SH-SY5Y (cell line): ENCODE results near the gene ABCG4.

ENCODE experiments used
- GATA2 ChIP-seq: IDR thresholded peaks from 2 replicates; pipeline ENCODE4 v1.6.1; 2011; ENCODE audit warnings: mild to moderate bottlenecking, low read depth, low read length
- GATA3 ChIP-seq: IDR thresholded peaks from 2 replicates; pipeline ENCODE4 v1.6.1; 2011; ENCODE audit warnings: low read depth, mild to moderate bottlenecking, low read length, moderate library complexity

- TF ChIP-seq GATA3 (no peak), GATA2 (no peak)
Observed at GRCh38 chr11:119167933-119168332, 19.1 kb downstream of the ABCG4 start.
